ENCODE results near the gene BRCA2. TPM values are rescaled to one million over a fixed set of nuclear protein-coding genes. Genes with fewer than 3 reads are reported as not detected.

Gene BRCA2
- total and polyA plus RNA-seq, 9 of the 15 experiments (the other 6 are each of a cell fraction or from before 2014, with no cell fraction given) = 4.1 to 17.3 (median 5.8) TPM

DNA sequence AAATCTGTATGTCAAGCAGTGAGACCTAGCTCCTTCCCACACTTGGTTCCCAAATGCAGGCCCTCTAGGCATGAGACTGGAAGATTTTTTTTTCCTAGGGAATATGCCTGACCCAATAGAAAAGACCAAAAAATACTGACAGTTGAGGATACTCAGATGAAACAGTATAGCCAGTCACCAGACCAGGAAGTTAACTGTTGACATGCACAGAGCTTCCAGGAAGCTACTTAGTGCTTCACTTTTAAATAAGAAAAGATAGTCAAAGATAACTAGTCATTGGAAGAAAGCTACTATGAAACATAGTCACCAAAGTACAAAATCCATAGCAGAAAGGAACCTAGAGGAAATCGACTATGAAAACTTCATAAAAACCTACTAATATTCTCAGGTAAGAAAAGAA, 32.3 kb downstream of the BRCA2 start:
- no peaks in the 10 kb centered on the region for H3K4me1 ChIP-seq (replicated peaks in 1 of 2; ENCODE audit: control insufficient read depth in 2 of 2, insufficient read depth in 2 of 2, low read length in 2 of 2)
- H3K9me1 ChIP-seq (ENCODE audit: control insufficient read depth, insufficient read depth, low read length) = no peaks in the 10 kb centered on the region
- WGBS (ENCODE audit: insufficient coverage, low coverage, missing lambda C conversion rate) = 92% methylated on average over 1 of the region's 1 CpG
- H3K36me3 ChIP-seq (ENCODE audit: control insufficient read depth, insufficient read depth, low read length) = peaks cover 13% of the 10 kb centered on the region; the same call in 2 of the 3 replicates
- no peaks in the 10 kb centered on the region for H4K20me1 ChIP-seq (replicated peaks; ENCODE audit: control insufficient read depth, insufficient read depth, low read length)
- H3K27ac ChIP-seq (ENCODE audit: extremely low read depth, low read depth, low read length) = no peak overlapping the region
- FAIRE-seq (no peak), DNase-seq (ENCODE audit: extremely low read depth in 1 of 4, low spot score in 3 of 4) (no peak), ATAC-seq (no peak)
- POLR2A ChIA-PET = interaction anchor here (0.7 to 1.0 kb wide), 3 partner anchors 11 to 251 kb away, joined by 3 to 4 read pairs (median 3); no protein-coding TSS in a partner anchor
- H3K27me3 ChIP-seq (ENCODE audit: control insufficient read depth in 2 of 2, insufficient read depth in 2 of 2, low read length in 2 of 2) = no peaks in the 10 kb centered on the region
- H3K4me2 ChIP-seq (ENCODE audit: insufficient read depth, low read length) = no peak overlapping the region
- no peaks in the 10 kb centered on the region for H3K79me2 ChIP-seq (ENCODE audit: control insufficient read depth, insufficient read depth, low read length)
- intact Hi-C loops (cut with micrococcal nuclease) = no loop called here
- no peak overlapping the region for H2AFZ ChIP-seq (ENCODE audit: low read depth, low read length)
- BruUV-seq (replicated peaks) = no TSS peak
- CTCF ChIA-PET (ENCODE audit: low intra/inter-chr PET ratio) = no interaction called here
- no peak overlapping the region for H3K4me3 ChIP-seq
- H3K9ac ChIP-seq (ENCODE audit: insufficient read depth in 1 of 2, low read depth in 2 of 2, low read length in 2 of 2) = no peak overlapping the region
- H3K9me3 ChIP-seq (replicated peaks; ENCODE audit: control insufficient read depth, insufficient read depth, low read depth, low read length) = no peaks in the 10 kb centered on the region
- in situ Hi-C loops (cut with MboI) = no loop called here
- TF ChIP-seq, protein P1, sequence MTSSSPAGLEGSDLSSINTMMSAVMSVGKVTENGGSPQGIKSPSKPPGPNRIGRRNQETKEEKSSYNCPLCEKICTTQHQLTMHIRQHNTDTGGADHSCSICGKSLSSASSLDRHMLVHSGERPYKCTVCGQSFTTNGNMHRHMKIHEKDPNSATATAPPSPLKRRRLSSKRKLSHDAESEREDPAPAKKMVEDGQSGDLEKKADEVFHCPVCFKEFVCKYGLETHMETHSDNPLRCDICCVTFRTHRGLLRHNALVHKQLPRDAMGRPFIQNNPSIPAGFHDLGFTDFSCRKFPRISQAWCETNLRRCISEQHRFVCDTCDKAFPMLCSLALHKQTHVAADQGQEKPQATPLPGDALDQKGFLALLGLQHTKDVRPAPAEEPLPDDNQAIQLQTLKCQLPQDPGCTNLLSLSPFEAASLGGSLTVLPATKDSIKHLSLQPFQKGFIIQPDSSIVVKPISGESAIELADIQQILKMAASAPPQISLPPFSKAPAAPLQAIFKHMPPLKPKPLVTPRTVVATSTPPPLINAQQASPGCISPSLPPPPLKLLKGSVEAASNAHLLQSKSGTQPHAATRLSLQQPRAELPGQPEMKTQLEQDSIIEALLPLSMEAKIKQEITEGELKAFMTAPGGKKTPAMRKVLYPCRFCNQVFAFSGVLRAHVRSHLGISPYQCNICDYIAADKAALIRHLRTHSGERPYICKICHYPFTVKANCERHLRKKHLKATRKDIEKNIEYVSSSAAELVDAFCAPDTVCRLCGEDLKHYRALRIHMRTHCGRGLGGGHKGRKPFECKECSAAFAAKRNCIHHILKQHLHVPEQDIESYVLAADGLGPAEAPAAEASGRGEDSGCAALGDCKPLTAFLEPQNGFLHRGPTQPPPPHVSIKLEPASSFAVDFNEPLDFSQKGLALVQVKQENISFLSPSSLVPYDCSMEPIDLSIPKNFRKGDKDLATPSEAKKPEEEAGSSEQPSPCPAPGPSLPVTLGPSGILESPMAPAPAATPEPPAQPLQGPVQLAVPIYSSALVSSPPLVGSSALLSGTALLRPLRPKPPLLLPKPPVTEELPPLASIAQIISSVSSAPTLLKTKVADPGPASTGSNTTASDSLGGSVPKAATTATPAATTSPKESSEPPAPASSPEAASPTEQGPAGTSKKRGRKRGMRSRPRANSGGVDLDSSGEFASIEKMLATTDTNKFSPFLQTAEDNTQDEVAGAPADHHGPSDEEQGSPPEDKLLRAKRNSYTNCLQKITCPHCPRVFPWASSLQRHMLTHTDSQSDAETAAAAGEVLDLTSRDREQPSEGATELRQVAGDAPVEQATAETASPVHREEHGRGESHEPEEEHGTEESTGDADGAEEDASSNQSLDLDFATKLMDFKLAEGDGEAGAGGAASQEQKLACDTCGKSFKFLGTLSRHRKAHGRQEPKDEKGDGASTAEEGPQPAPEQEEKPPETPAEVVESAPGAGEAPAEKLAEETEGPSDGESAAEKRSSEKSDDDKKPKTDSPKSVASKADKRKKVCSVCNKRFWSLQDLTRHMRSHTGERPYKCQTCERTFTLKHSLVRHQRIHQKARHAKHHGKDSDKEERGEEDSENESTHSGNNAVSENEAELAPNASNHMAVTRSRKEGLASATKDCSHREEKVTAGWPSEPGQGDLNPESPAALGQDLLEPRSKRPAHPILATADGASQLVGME (CRISPR knock-in tag; IDR thresholded peaks at IDR 0.05) = no peak
- no peak for TF ChIP-seq ZKSCAN8 (CRISPR knock-in tag; IDR thresholded peaks at IDR 0.05)
- no peak for TF ChIP-seq FOXM1 (IDR thresholded peaks at IDR 0.05; ENCODE audit: low read depth)
- no peak for TF ChIP-seq FOXM1 (CRISPR knock-in tag; IDR thresholded peaks at IDR 0.05; ENCODE audit: low read depth)
- no peak for TF ChIP-seq COPS2 (conservative IDR thresholded peaks at IDR 0.05)
- TF ChIP-seq PHF20 (IDR thresholded peaks at IDR 0.05; ENCODE audit: partially characterized antibody) = no peak
- TF ChIP-seq DMBX1 (CRISPR knock-in tag; IDR thresholded peaks at IDR 0.05; ENCODE audit: borderline replicate concordance) = no peak
- no peak for TF ChIP-seq HNRNPLL (IDR thresholded peaks at IDR 0.05; ENCODE audit: low read depth, low read length, poor library complexity, severe bottlenecking)
- no peak for TF ChIP-seq RHOXF2B (CRISPR knock-in tag; conservative IDR thresholded peaks at IDR 0.05)
- no peak for TF ChIP-seq EGR1 (conservative IDR thresholded peaks at IDR 0.05)
- no peak for TF ChIP-seq MED1 (CRISPR knock-in tag; IDR thresholded peaks at IDR 0.05; ENCODE audit: borderline replicate concordance)
- no peak for TF ChIP-seq ELF1 (tag; IDR thresholded peaks at IDR 0.05)
- TF ChIP-seq SAFB (IDR thresholded peaks at IDR 0.05; ENCODE audit: borderline replicate concordance, low read depth, low read length) = no peak
- TF ChIP-seq, protein P2, sequence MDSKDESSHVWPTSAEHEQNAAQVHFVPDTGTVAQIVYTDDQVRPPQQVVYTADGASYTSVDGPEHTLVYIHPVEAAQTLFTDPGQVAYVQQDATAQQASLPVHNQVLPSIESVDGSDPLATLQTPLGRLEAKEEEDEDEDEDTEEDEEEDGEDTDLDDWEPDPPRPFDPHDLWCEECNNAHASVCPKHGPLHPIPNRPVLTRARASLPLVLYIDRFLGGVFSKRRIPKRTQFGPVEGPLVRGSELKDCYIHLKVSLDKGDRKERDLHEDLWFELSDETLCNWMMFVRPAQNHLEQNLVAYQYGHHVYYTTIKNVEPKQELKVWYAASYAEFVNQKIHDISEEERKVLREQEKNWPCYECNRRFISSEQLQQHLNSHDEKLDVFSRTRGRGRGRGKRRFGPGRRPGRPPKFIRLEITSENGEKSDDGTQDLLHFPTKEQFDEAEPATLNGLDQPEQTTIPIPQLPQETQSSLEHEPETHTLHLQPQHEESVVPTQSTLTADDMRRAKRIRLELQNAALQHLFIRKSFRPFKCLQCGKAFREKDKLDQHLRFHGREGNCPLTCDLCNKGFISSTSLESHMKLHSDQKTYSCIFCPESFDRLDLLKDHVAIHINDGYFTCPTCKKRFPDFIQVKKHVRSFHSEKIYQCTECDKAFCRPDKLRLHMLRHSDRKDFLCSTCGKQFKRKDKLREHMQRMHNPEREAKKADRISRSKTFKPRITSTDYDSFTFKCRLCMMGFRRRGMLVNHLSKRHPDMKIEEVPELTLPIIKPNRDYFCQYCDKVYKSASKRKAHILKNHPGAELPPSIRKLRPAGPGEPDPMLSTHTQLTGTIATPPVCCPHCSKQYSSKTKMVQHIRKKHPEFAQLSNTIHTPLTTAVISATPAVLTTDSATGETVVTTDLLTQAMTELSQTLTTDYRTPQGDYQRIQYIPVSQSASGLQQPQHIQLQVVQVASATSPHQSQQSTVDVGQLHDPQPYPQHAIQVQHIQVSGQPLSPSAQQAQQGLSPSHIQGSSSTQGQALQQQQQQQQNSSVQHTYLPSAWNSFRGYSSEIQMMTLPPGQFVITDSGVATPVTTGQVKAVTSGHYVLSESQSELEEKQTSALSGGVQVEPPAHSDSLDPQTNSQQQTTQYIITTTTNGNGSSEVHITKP (IDR thresholded peaks at IDR 0.05; ENCODE audit: partially characterized antibody) = no peak
